ENCODE measurements around the gene PACRG. TPM values are rescaled to one million over a fixed set of nuclear protein-coding genes. Genes with fewer than 3 reads are reported as not detected.

The PACRG gene
- total and polyA plus RNA-seq, 2 experiments from 2014 or later, result not detected

DNA sequence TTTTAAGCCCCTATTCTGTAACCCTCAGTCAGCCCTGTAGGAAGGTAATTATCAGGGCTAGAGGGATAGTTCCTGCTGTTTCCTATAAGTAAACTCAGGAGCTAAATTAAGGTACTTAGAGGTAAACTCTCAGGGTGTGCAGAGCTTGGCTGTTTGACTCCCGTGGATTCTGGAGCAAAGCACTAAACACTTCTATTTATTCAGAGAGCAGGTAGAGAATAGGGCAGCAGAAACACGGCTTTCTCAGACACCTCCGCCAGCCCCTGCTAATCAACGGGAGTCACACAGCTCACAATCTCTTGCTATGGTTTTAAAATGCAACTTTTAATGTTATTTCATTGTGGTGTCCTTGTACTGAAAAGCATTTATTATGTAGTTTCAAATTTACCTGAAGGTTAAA, 22.0 kb upstream of the PACRG start:
- Histone ChIP-seq H2AFZ (no peak overlapping the region), H3K9ac (no peak overlapping the region), H3K4me1 (ENCODE audit: insufficient read depth) (no peaks in the 10 kb centered on the region), H3K9me2 (ENCODE audit: insufficient read depth) (no peaks in the 10 kb centered on the region), H3K27me3 (replicated peaks; ENCODE audit: insufficient read depth) (no peaks in the 10 kb centered on the region), H3K4me3 (no peak overlapping the region), H3K4me2 (ENCODE audit: unreplicated experiment) (no peak overlapping the region), H4K20me1 (ENCODE audit: insufficient read depth) (no peaks in the 10 kb centered on the region), H3K36me3 (ENCODE audit: low read depth) (no peaks in the 10 kb centered on the region), H3K9me3 (ENCODE audit: low read depth) (no peaks in the 10 kb centered on the region), H3K79me2 (ENCODE audit: insufficient read depth) (no peaks in the 10 kb centered on the region), H3F3A (ENCODE audit: insufficient read depth) (no peaks in the 10 kb centered on the region), H3K27ac (no peak overlapping the region)
- 56 to 58% methylated on average over 4 of the region's 4 CpGs for WGBS, 2 experiments (ENCODE audit: low coverage in 1 of 2, low lambda C conversion rate in 2 of 2, missing lambda C conversion rate in 2 of 2)
- in situ Hi-C loops (cut with MboI), result no loop called here
- DNase-seq, result no peak
- TF ChIP-seq EZH2phosphoT487 (IDR thresholded peaks at IDR 0.05; ENCODE audit: insufficient read depth, low read depth) (no peak), EZH2 (IDR thresholded peaks at IDR 0.05; ENCODE audit: insufficient read depth, poor library complexity, severe bottlenecking) (no peak)

DNA sequence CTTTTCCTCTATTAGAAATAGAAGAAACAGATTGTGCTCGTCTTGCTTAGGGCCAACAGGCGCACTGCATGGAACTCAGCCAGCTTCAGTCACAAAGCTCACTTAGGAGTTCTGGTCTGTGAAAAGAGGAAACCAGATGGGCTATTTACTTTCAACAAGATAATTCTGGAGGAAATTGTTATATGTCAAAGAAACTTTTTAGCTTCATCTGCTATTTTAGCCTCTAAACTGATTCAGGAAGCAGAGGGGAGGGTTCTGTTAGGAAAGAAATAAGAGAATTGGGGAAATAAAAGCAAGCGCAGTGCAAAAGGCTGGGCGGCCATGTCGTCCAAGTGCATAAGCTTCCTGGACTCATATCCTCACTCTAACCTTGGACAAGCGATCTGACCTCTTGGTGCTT, 21.5 kb upstream of the PACRG start:
- Histone ChIP-seq H3K4me3 (no peak overlapping the region), H3K4me2 (ENCODE audit: unreplicated experiment) (no peak overlapping the region), H3K27ac (no peak overlapping the region), H3K4me1 (ENCODE audit: insufficient read depth) (no peaks in the 10 kb centered on the region), H3K9ac (no peak overlapping the region), H3F3A (ENCODE audit: insufficient read depth) (no peaks in the 10 kb centered on the region), H3K36me3 (ENCODE audit: low read depth) (no peaks in the 10 kb centered on the region), H4K20me1 (ENCODE audit: insufficient read depth) (no peaks in the 10 kb centered on the region), H3K27me3 (replicated peaks; ENCODE audit: insufficient read depth) (no peaks in the 10 kb centered on the region), H2AFZ (peak overlapping the region; percentile 38; the same call in 1 of the 2 replicates), H3K9me3 (ENCODE audit: low read depth) (no peaks in the 10 kb centered on the region), H3K9me2 (ENCODE audit: insufficient read depth) (no peaks in the 10 kb centered on the region), H3K79me2 (ENCODE audit: insufficient read depth) (no peaks in the 10 kb centered on the region)
- WGBS, 2 experiments (ENCODE audit: low coverage in 1 of 2, low lambda C conversion rate in 2 of 2, missing lambda C conversion rate in 2 of 2), result 41 to 45% methylated on average over 6 of the region's 6 CpGs
- no peak for TF ChIP-seq EZH2 (IDR thresholded peaks at IDR 0.05; ENCODE audit: insufficient read depth, poor library complexity, severe bottlenecking)
- no peak for TF ChIP-seq EZH2phosphoT487 (IDR thresholded peaks at IDR 0.05; ENCODE audit: insufficient read depth, low read depth)
- in situ Hi-C loops (cut with MboI), result no loop called here
- peak; percentile 12 for DNase-seq

DNA sequence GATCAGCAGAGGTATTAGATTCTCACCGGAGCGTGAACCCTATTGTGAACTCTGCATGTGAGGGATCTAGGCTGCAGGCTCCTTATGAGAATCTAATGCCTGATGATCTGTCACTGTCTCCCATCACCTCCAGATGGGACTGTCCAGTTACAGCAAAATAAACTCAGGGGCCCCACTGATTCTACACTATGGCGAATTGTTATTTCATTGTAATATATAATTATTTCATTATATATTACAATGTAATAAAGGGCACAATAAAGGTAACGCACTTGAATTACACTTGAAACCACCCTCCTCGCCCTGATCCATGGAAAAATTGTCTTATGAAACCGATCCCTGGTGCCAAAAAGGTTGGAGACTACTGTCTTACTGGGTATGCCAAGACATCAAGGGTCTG, 18.8 kb upstream of the PACRG start:
- DNase-seq, result no peak
- H3K27ac ChIP-seq, result no peak overlapping the region

DNA sequence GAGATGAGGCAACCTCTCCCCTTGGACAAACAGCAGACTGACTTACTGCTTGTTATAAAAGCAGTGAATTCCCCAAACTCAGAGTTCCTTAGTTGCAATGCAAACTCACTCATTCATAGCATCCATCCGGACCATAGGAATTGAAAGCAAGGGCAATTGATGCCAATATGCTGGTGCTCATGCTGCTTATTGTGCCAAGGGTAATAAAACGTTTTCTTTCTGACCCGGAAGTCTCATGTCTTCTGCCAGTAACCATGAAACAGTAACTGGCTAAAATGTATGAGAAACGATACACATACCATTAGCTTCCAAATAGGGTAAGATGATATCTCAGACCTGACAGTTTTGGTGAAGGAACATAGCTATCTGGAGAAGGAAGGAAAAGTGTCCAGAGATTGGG, 18.3 kb upstream of the PACRG start:
- H2AFZ ChIP-seq, result no peak overlapping the region
- no peaks in the 10 kb centered on the region for H3K79me2 ChIP-seq (ENCODE audit: insufficient read depth)
- TF ChIP-seq EZH2 (IDR thresholded peaks at IDR 0.05; ENCODE audit: insufficient read depth, poor library complexity, severe bottlenecking) (no peak), EZH2phosphoT487 (IDR thresholded peaks at IDR 0.05; ENCODE audit: insufficient read depth, low read depth) (no peak)
- no peak for DNase-seq
- H3F3A ChIP-seq (ENCODE audit: insufficient read depth), result no peaks in the 10 kb centered on the region
- H3K27me3 ChIP-seq (replicated peaks; ENCODE audit: insufficient read depth), result no peaks in the 10 kb centered on the region
- H3K4me3 ChIP-seq, result no peak overlapping the region
- 29 to 48% methylated on average over 4 of the region's 4 CpGs for WGBS, 2 experiments (ENCODE audit: low coverage in 1 of 2, low lambda C conversion rate in 2 of 2, missing lambda C conversion rate in 2 of 2)
- no peaks in the 10 kb centered on the region for H4K20me1 ChIP-seq (ENCODE audit: insufficient read depth)
- no peaks in the 10 kb centered on the region for H3K4me1 ChIP-seq (ENCODE audit: insufficient read depth)
- in situ Hi-C loops (cut with MboI), result no loop called here
- H3K36me3 ChIP-seq (ENCODE audit: low read depth), result no peaks in the 10 kb centered on the region
- no peaks in the 10 kb centered on the region for H3K9me2 ChIP-seq (ENCODE audit: insufficient read depth)
- no peak overlapping the region for H3K4me2 ChIP-seq (ENCODE audit: unreplicated experiment)
- H3K27ac ChIP-seq, result no peak overlapping the region
- H3K9ac ChIP-seq, result no peak overlapping the region
- H3K9me3 ChIP-seq (ENCODE audit: low read depth), result no peaks in the 10 kb centered on the region

More for the DNA sequence above, 18.8 kb upstream of the PACRG start:
- H3K27me3 ChIP-seq (replicated peaks; ENCODE audit: insufficient read depth), result no peaks in the 10 kb centered on the region
- no peak overlapping the region for H3K9ac ChIP-seq
- no peak overlapping the region for H2AFZ ChIP-seq
- no peaks in the 10 kb centered on the region for H3K36me3 ChIP-seq (ENCODE audit: low read depth)
- no peaks in the 10 kb centered on the region for H3F3A ChIP-seq (ENCODE audit: insufficient read depth)
- in situ Hi-C loops (cut with MboI), result no loop called here
- H4K20me1 ChIP-seq (ENCODE audit: insufficient read depth), result no peaks in the 10 kb centered on the region
- H3K9me2 ChIP-seq (ENCODE audit: insufficient read depth), result no peaks in the 10 kb centered on the region
- no peaks in the 10 kb centered on the region for H3K79me2 ChIP-seq (ENCODE audit: insufficient read depth)
- H3K4me2 ChIP-seq (ENCODE audit: unreplicated experiment), result no peak overlapping the region
- H3K4me1 ChIP-seq (ENCODE audit: insufficient read depth), result no peaks in the 10 kb centered on the region
- TF ChIP-seq EZH2phosphoT487 (IDR thresholded peaks at IDR 0.05; ENCODE audit: insufficient read depth, low read depth) (no peak), EZH2 (IDR thresholded peaks at IDR 0.05; ENCODE audit: insufficient read depth, poor library complexity, severe bottlenecking) (no peak)
- WGBS, 2 experiments (ENCODE audit: low coverage in 1 of 2, low lambda C conversion rate in 2 of 2, missing lambda C conversion rate in 2 of 2), result 74 to 81% methylated on average over 6 of the region's 6 CpGs
- no peak overlapping the region for H3K4me3 ChIP-seq
- H3K9me3 ChIP-seq (ENCODE audit: low read depth), result no peaks in the 10 kb centered on the region

DNA sequence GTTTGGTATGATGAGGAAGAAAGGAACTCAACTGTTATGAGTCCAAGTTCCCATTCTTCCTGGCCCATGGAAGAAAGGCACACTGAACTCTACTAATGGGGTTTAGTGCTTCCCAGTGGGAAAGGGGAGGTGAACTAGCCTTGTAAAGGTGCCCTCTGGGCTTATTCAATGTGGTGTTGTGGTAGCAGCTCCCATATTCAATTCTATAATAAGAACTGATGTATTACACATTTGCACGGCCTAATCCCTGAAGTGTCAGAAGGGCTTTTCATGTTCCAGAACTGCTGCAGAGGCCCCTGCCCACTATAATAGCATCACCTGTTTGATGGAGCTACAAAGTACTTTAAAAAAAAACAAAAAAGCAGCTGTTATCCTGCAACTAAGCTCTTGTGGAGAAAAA, 17.4 kb upstream of the PACRG start:
- 42 to 65% methylated on average over 1 of the region's 1 CpG for WGBS, 2 experiments (ENCODE audit: low coverage in 1 of 2, low lambda C conversion rate in 2 of 2, missing lambda C conversion rate in 2 of 2)
- Histone ChIP-seq H2AFZ (no peak overlapping the region), H3K4me2 (ENCODE audit: unreplicated experiment) (no peak overlapping the region), H3K4me1 (ENCODE audit: insufficient read depth) (no peaks in the 10 kb centered on the region), H3K36me3 (ENCODE audit: low read depth) (no peaks in the 10 kb centered on the region), H3K9ac (no peak overlapping the region), H3F3A (ENCODE audit: insufficient read depth) (no peaks in the 10 kb centered on the region), H3K79me2 (ENCODE audit: insufficient read depth) (no peaks in the 10 kb centered on the region), H3K9me3 (ENCODE audit: low read depth) (no peaks in the 10 kb centered on the region), H3K27me3 (replicated peaks; ENCODE audit: insufficient read depth) (no peaks in the 10 kb centered on the region), H3K9me2 (ENCODE audit: insufficient read depth) (no peaks in the 10 kb centered on the region), H3K4me3 (no peak overlapping the region), H4K20me1 (ENCODE audit: insufficient read depth) (no peaks in the 10 kb centered on the region), H3K27ac (no peak overlapping the region)
- in situ Hi-C loops (cut with MboI), result no loop called here
- no peak for DNase-seq
- no peak for TF ChIP-seq EZH2phosphoT487 (IDR thresholded peaks at IDR 0.05; ENCODE audit: insufficient read depth, low read depth)
- no peak for TF ChIP-seq EZH2 (IDR thresholded peaks at IDR 0.05; ENCODE audit: insufficient read depth, poor library complexity, severe bottlenecking)
